K562 (cell line): Measurements from ENCODE around the gene GGT5. TPM values are rescaled to one million over a fixed set of nuclear protein-coding genes. Genes with fewer than 3 reads are reported as not detected.
A peak's percentile ranks its signal among the peaks of the same experiment; 100 is the strongest.

ENCODE experiments used
- ATAC-seq: fragments of 200-7000 bp; cut with Tn5 transposase; 3 replicates; pipeline ENCODE4 v1.9.1; 2020; ENCODE audit warnings: moderate library complexity
- BruUV-seq: library from RNA; stranded (reverse); fragments of 400-500 nt; replicated peaks from 2 replicates; lab custom pipeline; 2021; lab: Mats Ljungman, UMichigan
- CTCF ChIA-PET: fragments of 300-600 bp; formaldehyde crosslinking; extraction: SDS; loops from one replicate; lab custom pipeline; 2021; ENCODE audit warnings: low intra/inter-chr PET ratio; lab: Yijun Ruan, JAX
- POLR2A ChIA-PET: fragments of 300-600, 350-650 bp; sonication (Branson Sonifier 250); formaldehyde crosslinking; extraction: SDS; loops from one replicate; lab custom pipeline; 2021; ENCODE audit warnings: antibody characterized with exemption, inconsistent platforms; lab: Yijun Ruan, JAX
- DNase-seq, 4 experiments: peaks; one replicate each; pipeline versions ENCODE4 v3.0.0 to v3.0.0-alpha.2; 2011 to 2018; ENCODE audit warnings: low spot score in 3 of 4, mixed read lengths in 3 of 4; ENCODE audit errors: extremely low read depth in 1 of 4
- FAIRE-seq: peaks from 2 replicates; lab custom pipeline; 2011; peaks lifted over from hg19 to GRCh38; lab: Jason Lieb, UNC
- H2AFZ ChIP-seq: 2 replicates; pipeline ENCODE4 v1.6.0; 2011; ENCODE audit warnings: low read depth, low read length, control low read depth, inconsistent platforms
- H3K27ac ChIP-seq: fragments of 200-600 bp; 3 replicates; pipeline ENCODE4 v1.8.0; 2011; ENCODE audit warnings: low read depth, mild to moderate bottlenecking, control low read depth, inconsistent platforms, low read length, moderate library complexity, mixed read lengths; ENCODE audit errors: extremely low read depth
- H3K27me3 ChIP-seq, 2 experiments: fragments of 300-600 bp in 1 of 2; 2 replicates in 1 of 2; 3 replicates in 1 of 2; pipeline versions ENCODE4 v1.6.0 to v1.8.0; 2011; ENCODE audit warnings: inconsistent platforms in 2 of 2, low read length in 2 of 2, mild to moderate bottlenecking in 1 of 2, mixed read lengths in 1 of 2, moderate library complexity in 1 of 2; ENCODE audit not compliant: control insufficient read depth in 2 of 2, insufficient read depth in 2 of 2
- H3K36me3 ChIP-seq: fragments of 300-600 bp; 3 replicates; pipeline ENCODE4 v1.8.0; 2011; ENCODE audit warnings: mild to moderate bottlenecking, low read length, inconsistent platforms; ENCODE audit not compliant: control insufficient read depth, insufficient read depth
- H3K4me1 ChIP-seq, 2 experiments: fragments of 200-600 bp in 1 of 2; replicated peaks in 1 of 2; 2 replicates in 1 of 2; 3 replicates in 1 of 2; pipeline versions ENCODE4 v1.5.1 to v1.8.0; 2011; ENCODE audit warnings: inconsistent platforms in 2 of 2, low read length in 2 of 2, mild to moderate bottlenecking in 1 of 2, mixed read lengths in 1 of 2, moderate library complexity in 1 of 2; ENCODE audit not compliant: control insufficient read depth in 2 of 2, insufficient read depth in 2 of 2
- H3K4me2 ChIP-seq: 2 replicates; pipeline ENCODE4 v1.6.1; 2011; ENCODE audit warnings: low read length, control low read depth, inconsistent platforms, mixed read lengths; ENCODE audit not compliant: insufficient read depth
- H3K4me3 ChIP-seq: fragments of 200-600 bp; sonication (generic), shearing (Covaris generic); 2 replicates; pipeline ENCODE4 v1.5.1; 2016; ENCODE audit warnings: control low read depth, inconsistent platforms
- H3K79me2 ChIP-seq: fragments of 200-600 bp; 3 replicates; pipeline ENCODE4 v1.8.0; 2011; ENCODE audit warnings: low read length, inconsistent platforms; ENCODE audit not compliant: control insufficient read depth, insufficient read depth
- H3K9ac ChIP-seq, 2 experiments: 2 replicates each; pipeline versions ENCODE4 v1.6.0 to v1.6.1; 2011; ENCODE audit warnings: low read depth in 2 of 2, low read length in 2 of 2, control low read depth in 1 of 2, inconsistent platforms in 1 of 2, mild to moderate bottlenecking in 1 of 2, mixed read lengths in 1 of 2; ENCODE audit not compliant: insufficient read depth in 1 of 2
- H3K9me1 ChIP-seq: one replicate; pipeline ENCODE4 v1.6.0; 2011; ENCODE audit warnings: inconsistent platforms, mild to moderate bottlenecking, low read length, moderate library complexity; ENCODE audit not compliant: control insufficient read depth, insufficient read depth
- H3K9me3 ChIP-seq: replicated peaks from 2 replicates; pipeline ENCODE4 v1.5.1; 2011; ENCODE audit warnings: low read depth, low read length, inconsistent platforms; ENCODE audit not compliant: control insufficient read depth, insufficient read depth
- H4K20me1 ChIP-seq: replicated peaks from 2 replicates; pipeline ENCODE4 v1.6.1; 2011; ENCODE audit warnings: low read length, inconsistent platforms, mixed read lengths; ENCODE audit not compliant: control insufficient read depth, insufficient read depth
- ATF1 ChIP-seq, 2 experiments: fragments of 450-650 bp in 1 of 2; IDR thresholded peaks; 2 replicates each; pipeline ENCODE4 v1.6.1; 2016; ENCODE audit warnings: missing compliant biosample characterization in 1 of 2, missing genetic modification characterization in 1 of 2
- ATF3 ChIP-seq, 2 experiments: fragments of 450-650 bp in 1 of 2; sonication (generic) in 1 of 2; formaldehyde crosslinking in 1 of 2; IDR thresholded peaks in 1 of 2; conservative IDR thresholded peaks in 1 of 2; 2 replicates each; pipeline versions ENCODE4 v1.6.1 to v1.8.1; 2016 to 2023; ENCODE audit warnings: mild to moderate bottlenecking in 2 of 2, moderate library complexity in 2 of 2, inconsistent platforms in 1 of 2, missing genetic modification reagents in 1 of 2
- CTCF ChIP-seq, 3 experiments: IDR thresholded peaks in 2 of 3; conservative IDR thresholded peaks in 1 of 3; 2 replicates each; pipeline ENCODE4 v1.5.1; 2011 to 2012; ENCODE audit warnings: low read length in 3 of 3, mild to moderate bottlenecking in 3 of 3, control low read depth in 2 of 3, improper control_type of control experiment in 1 of 3, inconsistent platforms in 1 of 3, low read depth in 1 of 3, mixed read lengths in 1 of 3, moderate library complexity in 1 of 3; ENCODE audit not compliant: insufficient read depth in 2 of 3
- ID3 ChIP-seq, 2 experiments: fragments of 250-450 bp in 1 of 2; fragments of 450-650 bp in 1 of 2; sonication (Bioruptor Pico) in 1 of 2; IDR thresholded peaks; 2 replicates each; pipeline versions ENCODE4 v1.6.1 to v1.8.0; 2016 to 2021; ENCODE audit warnings: mild to moderate bottlenecking in 2 of 2, moderate library complexity in 2 of 2, missing compliant biosample characterization in 1 of 2, missing genetic modification characterization in 1 of 2
- NFYB ChIP-seq: IDR thresholded peaks from 2 replicates; pipeline ENCODE4 v1.6.1; 2011; ENCODE audit warnings: mild to moderate bottlenecking, moderate library complexity; ENCODE audit not compliant: insufficient read length; ENCODE audit errors: extremely low read depth
- RAD21 ChIP-seq, 2 experiments: fragments of 250-450 bp in 1 of 2; fragments of 450-650 bp in 1 of 2; sonication (Bioruptor Pico) in 1 of 2; formaldehyde crosslinking in 1 of 2; IDR thresholded peaks in 1 of 2; conservative IDR thresholded peaks in 1 of 2; 2 replicates each; pipeline versions ENCODE4 v1.4.0 to v1.8.0; 2020 to 2022; ENCODE audit warnings: mild to moderate bottlenecking in 2 of 2, moderate library complexity in 1 of 2
- RFX7 ChIP-seq: fragments of 250-450 bp; sonication (Bioruptor Pico); IDR thresholded peaks from 2 replicates; pipeline ENCODE4 v1.5.1; 2021; ENCODE audit warnings: mild to moderate bottlenecking
- RREB1 ChIP-seq: fragments of 250-450 bp; sonication (Bioruptor Pico); IDR thresholded peaks from 2 replicates; pipeline ENCODE4 v1.4.0; 2020
- TCF3 ChIP-seq: sonication (generic); formaldehyde crosslinking; IDR thresholded peaks from 2 replicates; pipeline ENCODE4 v1.4.0; 2020; ENCODE audit warnings: mild to moderate bottlenecking, missing genetic modification reagents
- ZBTB17 ChIP-seq: fragments of 450-650 bp; formaldehyde crosslinking; IDR thresholded peaks from 2 replicates; pipeline ENCODE4 v1.4.0; 2020; ENCODE audit warnings: mild to moderate bottlenecking
- WGBS: fragments of 100-300 bp; shearing (Covaris generic); methylation state at CpG from one replicate; pipeline ENCODE4 v1.1.6; 2016; ENCODE audit warnings: low coverage, mixed read lengths; ENCODE audit not compliant: insufficient coverage; ENCODE audit errors: missing lambda C conversion rate; 5-methylcytosine and 5-hydroxymethylcytosine counted together
- in situ Hi-C: fragments of 300-500 bp; cut with MboI; formaldehyde crosslinking; loops from 4 replicates; pipeline ENCODE4 v1.15.0; 2018; ENCODE audit warnings: inconsistent platforms, mixed read lengths
- intact Hi-C: fragments of 100-400 bp; cut with micrococcal nuclease; formaldehyde crosslinking; loops from 2 replicates; pipeline ENCODE4 v1.14.2; 2022
- polyA plus RNA-seq, 8 experiments: library from polyadenylated mRNA; depleted of rRNA in 4 of 8; stranded (reverse) in 5 of 8; unstranded in 3 of 8; fragments of >200 nt; fragmentation: Nextera tagmentation in 2 of 8; fragmentation: Illumina TruSeq in 1 of 8; extraction: Ambion mirVana in 2 of 8; extraction: Trizol in 1 of 8; gene quantifications; 2 replicates each; pipeline versions ENCODE4 v1.2.1 to v1.2.3, GENCODE V29; 2011 to 2014; ENCODE audit warnings: inconsistent platforms in 1 of 8, missing spikeins in 1 of 8
- total RNA-seq, 7 experiments: library from RNA; depleted of rRNA in 6 of 7; stranded (reverse); fragments of >200 nt in 6 of 7; fragmentation: Illumina TruSeq in 2 of 7; extraction: Trizol in 2 of 7; gene quantifications; 2 replicates each; pipeline versions ENCODE4 v1.2.1 to v1.2.3, GENCODE V29; 2011 to 2021; ENCODE audit warnings: low replicate concordance in 1 of 7

GGT5 gene
- total and polyA plus RNA-seq, 9 of the 15 experiments (the other 6 are each of a cell fraction or from before 2014, with no cell fraction given): 0.07 to 0.69 (median 0.18) TPM; not detected in 4

GRCh38 chr22:24230911-24231656 lies 13.8 kb downstream of the GGT5 start:
- Histone ChIP-seq H3K36me3 (no peaks in the 10 kb centered on the region), H3K9ac (peak overlapping the region in 1 of 2 experiments; percentile 9; a peak in 1 of 4 replicates), H3K4me2 (no peak overlapping the region), H3K27ac (no peak overlapping the region), H3K27me3 (no peaks in the 10 kb centered on the region), H3K4me1 (peaks cover 0 to 5% of the 10 kb centered on the region in 2 experiments; a peak in 2 of 5 replicates), H3K9me1 (no peaks in the 10 kb centered on the region), H3K79me2 (no peaks in the 10 kb centered on the region), H3K4me3 (no peak overlapping the region), H2AFZ (no peak overlapping the region), H4K20me1 (no peaks in the 10 kb centered on the region), H3K9me3 (no peaks in the 10 kb centered on the region)
- ChIA-PET POLR2A (no interaction called here), CTCF (no interaction called here)
- ATAC-seq (peak; percentile 91), DNase-seq (peak; percentile 47 to 65 (median 57)), FAIRE-seq (no peak)
- no TSS peak for BruUV-seq
- intact Hi-C loops: no loop called here
- in situ Hi-C loops: no loop called here
- WGBS: 9% methylated on average over 11 of the region's 18 CpGs
- TF ChIP-seq ZBTB17 (CRISPR knock-in tag) (no peak), ATF1 (CRISPR knock-in tag; IDR thresholded peaks at IDR 0.05) (no peak), ATF1 (tag; IDR thresholded peaks at IDR 0.05) (no peak), RREB1 (CRISPR knock-in tag) (no peak), TCF3 (CRISPR knock-in tag) (no peak), ATF3 (IDR thresholded peaks at IDR 0.05) (no peak), ATF3 (CRISPR knock-in tag; conservative IDR thresholded peaks at IDR 0.05) (no peak), RFX7 (CRISPR knock-in tag) (no peak), ID3 (CRISPR knock-in tag; IDR thresholded peaks at IDR 0.05) (no peak), ID3 (tag; IDR thresholded peaks at IDR 0.05) (no peak), RAD21 (CRISPR knock-in tag; conservative IDR thresholded peaks at IDR 0.05 in 1 of 2, IDR thresholded peaks at IDR 0.05 in 1 of 2) (peak in 1 of 2 experiments; percentile 10; a peak in 1 of 4 replicates), NFYB (no peak), CTCF (IDR thresholded peaks at IDR 0.05 in 2 of 3, conservative IDR thresholded peaks at IDR 0.05 in 1 of 3; ENCODE audit: insufficient read depth in 2 of 3, low read depth in 1 of 3, low read length in 3 of 3) (peak; percentile 40 to 50 (median 42))
